ENCODE data around the gene CAPG.

The CAPG gene

DNA sequence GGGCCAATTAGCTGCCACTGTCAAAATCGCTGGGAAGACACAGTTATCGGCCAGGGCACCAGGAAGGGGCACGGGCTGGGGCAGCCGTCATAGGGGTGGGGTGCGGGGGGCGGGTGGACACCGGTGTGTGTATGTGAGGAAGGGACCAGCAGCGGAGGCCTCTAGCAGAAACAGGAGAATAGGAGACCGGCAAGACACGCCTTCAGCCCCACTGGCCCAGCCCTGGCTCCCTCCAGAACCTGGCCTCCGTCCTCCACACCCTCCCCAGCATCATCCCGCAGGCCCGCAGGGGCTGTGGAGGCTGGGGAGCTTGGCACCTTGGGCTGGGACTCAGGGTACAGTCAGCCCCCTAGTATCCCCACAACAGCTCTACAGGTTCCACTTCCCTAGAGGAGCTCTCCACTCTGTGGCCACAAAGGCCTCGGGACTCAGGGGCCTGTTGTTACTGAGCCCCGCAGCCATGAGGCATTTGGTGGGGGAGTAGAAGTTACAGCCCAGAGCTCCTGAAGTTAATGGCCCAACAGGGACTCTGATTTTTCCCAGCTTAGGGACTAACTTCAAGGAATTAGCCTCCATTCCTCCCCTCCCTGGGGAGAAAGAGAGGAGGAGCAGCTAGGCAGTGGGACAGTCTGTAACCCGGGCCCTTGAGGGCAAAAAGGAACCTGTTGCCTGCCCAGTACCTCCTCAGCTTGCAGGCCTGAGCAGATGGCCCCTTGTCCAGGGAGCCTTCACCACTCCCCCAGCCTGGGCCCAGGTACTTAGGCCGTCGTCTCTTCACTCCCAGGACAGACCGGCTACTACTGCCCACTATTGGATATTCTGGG, 28.2 kb upstream of the CAPG start:
- DNase-seq, result no peak

DNA sequence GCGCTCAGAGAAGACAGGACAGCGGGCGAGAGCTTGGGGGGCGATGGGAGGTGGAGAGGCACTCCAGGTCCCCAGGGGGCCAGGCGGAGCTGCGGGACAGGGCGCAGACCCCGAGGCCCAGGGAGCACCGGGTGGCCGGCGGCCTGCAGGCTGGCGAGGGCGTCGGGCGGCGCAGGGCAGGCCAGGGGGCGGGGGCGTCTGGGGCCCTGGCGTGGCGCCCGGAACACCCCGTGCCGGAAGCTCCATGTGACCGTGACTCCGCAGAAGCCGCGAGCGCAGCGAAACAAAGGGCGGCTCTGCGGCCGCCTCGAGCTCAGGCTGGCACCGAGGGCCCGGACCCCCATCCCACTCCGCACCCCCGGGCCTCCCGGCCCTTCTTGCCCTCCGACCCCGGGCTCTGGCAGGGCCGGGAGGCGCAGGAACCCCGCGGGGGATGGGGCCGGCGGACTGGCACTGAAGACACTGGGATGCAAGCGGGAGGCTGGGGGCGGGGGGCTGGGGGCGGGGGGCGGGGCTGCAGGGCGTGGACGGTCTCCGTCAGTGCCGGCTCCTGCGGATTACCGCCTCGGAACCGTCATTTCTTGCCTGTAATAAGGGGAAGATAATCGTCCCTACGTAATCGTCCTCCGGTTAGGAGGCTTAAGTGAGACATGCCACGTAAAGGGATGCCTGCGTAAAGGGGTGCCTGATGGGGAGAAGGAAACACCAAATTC, 27.5 kb upstream of the CAPG start:
- DNase-seq, result peak; percentile 91

DNA sequence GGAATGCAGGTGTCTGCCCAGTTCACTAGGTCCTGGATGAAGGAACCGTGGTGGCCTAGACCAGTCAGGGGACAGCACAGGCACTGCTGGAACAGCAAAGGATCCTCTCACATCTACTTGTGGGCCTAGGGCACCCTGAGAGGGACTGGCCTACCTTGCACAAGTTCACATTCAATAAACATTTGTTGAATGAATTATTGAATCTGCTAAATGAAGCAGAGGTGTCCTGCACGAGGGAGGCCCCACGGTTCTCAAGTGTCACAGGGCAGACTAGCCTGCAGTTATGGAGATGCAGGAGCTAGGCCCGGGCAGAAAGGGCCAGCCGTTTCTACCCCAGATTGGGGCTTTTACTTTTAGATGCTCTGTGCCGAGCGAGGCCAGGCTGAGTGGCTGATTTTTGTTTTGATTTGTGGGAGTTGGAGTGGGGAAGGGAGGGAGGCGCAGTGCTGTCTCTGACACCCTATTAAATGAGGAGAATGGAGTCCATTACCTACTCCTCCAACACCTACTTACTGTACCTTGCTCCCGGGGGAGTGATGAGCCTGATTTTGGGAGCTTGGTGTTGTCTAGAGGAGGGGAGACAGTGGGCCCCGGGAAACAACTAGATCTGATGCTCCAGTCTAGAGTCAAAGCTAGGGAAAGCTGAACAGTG, 26.8 kb upstream of the CAPG start:
- DNase-seq, result no peak

DNA sequence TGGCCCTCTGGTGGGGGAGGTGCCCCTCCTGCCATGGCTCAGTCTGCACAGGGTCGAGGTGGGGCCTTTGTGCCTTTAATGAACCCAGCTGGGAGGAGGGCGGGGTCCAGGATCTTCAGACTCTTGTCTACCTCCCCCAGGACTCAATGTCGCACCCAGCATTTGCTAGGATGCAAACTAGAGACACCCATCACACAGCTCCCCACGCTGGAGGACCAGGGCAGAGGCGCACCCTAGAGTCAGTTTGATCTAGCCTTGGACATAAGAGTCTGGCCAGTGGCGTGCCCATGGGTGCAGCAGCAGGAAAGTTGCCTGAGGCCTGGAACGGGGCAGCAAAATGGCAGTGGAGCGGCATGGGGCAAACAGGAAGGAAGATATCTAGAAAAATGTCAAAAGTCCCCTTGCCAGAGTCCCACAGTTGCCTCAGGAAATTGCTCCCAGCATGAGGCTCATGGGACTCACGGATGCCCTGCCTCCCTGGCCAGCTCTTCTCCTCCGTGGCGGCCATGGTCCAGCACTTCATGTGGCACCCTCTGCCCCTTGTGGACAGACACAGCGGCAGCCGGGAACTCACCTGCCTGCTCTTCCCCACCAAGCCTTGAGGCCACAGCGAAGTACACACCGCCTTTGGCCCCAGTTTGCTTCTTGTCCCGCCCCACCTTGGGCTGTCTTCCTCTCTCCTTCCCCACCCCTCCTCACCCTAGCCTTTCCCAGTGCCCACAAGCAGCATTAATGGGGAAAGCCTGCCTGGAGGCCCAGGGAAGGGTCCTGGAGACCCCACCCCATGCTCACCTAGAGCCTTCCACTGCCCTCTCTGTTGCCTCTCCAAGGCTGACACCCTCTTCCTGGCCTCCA, 26.0 kb upstream of the CAPG start:
- no peak for DNase-seq

DNA sequence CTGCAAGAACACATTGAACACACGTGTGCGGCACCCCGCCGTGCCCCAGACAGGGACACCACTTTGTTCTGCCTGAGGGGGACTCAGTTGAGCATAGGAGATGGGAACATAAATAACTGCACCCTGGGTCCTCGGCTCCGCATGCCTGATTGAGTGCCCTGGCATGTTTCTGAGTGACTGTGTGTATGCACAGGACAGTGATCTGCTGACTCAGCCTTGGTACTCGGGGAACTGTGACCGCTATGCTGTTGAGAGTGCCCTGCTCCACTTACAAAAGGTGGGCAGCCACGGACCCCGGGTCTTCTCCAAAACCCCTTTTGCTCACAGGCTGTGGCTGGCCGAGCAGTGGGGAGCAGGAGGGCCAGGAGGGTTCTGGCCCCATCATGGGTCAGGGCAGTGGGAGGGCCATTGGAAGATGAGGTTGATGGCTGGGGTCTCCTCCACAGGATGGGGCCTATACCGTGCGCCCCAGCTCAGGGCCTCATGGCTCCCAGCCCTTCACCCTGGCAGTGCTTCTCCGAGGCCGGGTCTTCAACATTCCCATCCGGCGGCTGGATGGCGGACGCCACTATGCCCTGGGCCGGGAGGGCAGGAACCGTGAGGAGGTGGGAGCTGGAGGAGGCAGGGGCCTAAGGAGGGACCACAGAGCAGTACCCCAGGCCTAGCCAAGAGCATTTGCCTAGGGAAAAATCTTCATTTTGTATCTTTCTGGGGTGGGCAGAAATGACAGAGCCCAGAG, 25.2 kb upstream of the CAPG start:
- DNase-seq, result no peak

DNA sequence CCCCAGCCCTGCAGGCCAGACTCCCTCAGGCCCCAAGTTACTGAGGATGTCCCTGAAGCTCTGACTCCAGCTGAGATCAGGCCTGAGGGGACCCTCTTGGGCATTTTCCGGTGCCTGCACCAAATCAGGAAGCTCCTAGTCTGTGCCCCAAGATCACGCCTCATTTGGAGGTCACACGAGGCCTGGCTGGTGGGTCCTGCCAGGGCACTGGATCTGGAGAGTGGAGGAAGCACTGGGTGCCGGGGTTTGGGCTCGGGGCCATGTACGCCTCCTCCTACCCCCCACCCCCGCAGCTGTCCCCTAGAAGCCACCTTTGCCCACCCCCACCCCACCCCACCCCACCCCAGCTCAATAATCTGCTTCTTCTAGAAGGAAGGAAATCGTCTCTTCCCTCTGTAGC, 24.5 kb upstream of the CAPG start:
- DNase-seq, result no peak

DNA sequence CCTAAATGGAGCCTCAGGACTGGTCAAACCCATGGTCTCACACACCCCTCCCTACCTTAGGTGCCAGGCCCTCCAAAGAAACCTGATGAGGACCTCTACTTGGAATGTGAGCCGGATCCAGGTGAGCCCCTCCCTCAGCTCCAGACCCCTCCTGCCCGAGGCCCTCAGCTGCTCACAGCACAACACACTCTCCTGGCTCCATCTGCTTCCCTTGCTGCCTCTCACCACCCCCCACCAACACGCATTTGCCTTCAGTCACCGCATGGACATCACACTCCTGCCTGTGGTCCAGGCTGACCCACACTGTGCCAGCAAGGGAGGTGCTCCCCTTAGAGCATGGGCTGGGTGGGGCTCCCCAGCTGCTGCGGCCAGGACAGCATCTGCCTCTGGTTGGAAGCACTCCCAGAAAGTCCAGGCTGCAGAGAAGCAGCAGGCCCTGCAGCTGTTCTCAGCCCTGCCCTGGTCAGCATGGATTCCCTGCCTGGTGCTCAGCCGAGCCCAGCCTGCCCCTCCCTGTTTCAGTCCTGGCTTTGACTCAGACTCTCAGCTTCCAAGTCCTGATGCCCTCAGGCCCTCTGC, 23.4 kb upstream of the CAPG start:
- no peak for DNase-seq

DNA sequence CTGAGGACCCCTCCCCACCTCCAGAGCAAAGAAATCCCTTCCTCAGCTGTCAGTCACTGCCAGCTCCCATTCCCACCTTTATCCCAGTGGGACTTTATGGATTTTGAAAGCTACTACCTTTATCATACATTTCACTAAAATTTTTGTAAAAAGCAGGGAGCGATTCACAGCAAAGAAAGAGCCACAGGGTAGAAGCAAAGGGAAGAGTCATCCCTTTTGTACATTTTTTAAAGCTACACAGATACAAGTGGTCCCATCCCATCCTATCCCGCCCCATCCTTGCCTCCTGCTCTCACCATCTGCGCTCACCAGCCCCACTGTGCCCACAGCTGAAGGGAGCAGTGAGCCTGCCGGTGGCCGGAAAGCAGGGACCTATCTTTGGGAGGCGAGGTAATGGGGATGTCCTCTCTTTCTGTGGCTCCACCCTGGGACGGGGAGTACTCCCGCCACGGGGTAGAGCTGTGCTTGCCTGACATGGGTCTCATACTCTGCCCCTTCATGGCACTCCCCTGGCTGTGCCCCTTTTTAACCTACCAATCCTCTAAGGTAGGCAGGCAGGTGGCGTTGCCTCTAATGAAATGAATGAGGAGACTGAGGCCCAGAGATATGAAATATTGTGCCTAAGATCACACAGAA, 21.5 kb upstream of the CAPG start:
- no peak for DNase-seq

DNA sequence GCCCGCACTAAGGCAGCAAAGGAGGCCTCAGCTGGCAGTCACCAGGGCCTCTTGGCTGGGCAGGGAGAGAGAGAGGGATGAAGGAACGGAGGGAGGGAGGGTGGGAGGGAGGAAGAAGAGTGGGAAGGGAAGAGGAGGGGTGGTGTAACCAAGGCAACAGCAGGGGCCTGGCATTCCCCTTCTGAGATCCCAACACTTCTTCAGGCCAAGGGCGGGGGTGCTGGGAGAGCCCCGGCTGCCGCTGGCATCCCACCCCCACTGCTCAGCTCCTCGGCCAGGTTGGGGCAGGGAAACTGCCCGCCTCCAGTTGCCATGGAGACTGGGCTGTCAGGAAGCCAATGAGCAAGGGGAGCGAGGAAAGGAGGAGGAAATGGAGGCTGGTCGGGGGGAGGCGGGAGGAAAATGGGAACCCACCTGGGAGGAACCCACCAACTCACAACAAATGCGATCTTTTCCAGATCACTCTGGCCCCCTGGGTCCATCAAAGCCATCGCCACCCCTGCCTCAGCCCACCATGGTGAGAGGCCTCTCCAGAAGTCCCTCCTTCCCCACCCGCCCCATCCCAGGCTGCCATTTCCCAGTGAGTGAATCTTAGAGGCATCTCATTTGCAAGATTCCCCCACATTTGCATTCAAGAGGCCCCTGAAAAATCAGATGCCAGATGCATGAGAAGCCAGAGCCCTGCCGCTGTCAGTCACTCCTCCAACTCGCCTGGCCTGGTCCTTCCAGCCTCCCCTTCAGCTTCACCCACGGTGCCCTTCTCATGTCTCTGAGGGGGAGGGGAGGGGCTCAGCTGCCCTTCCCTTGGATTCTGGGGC, 20.8 kb upstream of the CAPG start:
- DNase-seq, result no peak

DNA sequence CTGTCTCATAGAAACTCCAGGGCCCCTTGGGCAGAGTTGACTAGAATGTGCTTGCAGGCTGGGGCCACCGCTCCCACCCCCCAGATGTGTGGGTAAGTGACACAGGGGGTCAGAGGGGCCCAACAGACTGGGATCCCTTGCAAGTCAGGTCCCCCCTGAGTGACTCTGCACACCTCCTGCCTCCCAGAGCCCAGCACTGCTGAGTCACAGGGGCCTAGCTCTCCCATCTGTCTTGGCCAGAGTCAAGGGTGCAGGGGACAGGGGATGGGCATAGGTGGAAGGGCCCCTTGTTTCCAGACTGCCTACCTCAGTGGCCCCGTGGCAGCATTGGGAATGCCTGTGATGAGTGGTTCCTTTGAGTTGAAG, 19.7 kb upstream of the CAPG start:
- DNase-seq, result no peak

DNA sequence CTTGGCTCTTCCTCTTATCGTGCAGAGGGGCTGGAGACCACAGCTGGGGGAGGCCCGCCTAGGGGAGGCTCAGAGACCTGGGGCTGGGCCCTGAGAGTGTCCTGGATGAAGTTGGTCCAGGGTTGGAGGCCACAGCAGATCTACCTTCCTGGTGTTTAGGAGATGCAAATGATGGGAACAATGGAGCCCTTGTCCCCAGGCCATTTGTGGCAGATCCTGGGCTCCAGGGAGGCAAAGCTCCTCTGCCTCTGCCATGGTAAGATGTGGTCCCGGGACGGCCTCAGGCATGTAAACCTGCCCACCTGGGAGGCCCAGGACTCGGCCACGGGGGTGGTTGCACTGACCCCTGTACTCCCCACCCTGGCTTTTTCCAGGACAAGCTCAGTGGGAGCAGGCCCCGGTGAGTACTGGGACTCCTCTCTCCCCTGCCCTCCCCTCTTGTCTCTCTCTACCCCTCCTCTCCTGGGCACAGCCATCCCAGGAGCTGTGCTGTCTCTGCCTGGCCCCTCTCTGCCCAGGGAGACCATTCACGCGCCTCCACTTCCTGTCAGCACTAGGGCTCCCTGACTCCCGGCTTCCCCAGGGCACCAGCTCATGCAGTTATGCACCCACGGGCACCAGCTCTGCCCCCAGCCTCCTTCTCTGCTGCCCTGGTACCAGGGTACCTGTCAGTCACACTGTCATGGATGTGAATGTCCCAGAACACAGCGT, 19.2 kb upstream of the CAPG start:
- DNase-seq, result no peak

DNA sequence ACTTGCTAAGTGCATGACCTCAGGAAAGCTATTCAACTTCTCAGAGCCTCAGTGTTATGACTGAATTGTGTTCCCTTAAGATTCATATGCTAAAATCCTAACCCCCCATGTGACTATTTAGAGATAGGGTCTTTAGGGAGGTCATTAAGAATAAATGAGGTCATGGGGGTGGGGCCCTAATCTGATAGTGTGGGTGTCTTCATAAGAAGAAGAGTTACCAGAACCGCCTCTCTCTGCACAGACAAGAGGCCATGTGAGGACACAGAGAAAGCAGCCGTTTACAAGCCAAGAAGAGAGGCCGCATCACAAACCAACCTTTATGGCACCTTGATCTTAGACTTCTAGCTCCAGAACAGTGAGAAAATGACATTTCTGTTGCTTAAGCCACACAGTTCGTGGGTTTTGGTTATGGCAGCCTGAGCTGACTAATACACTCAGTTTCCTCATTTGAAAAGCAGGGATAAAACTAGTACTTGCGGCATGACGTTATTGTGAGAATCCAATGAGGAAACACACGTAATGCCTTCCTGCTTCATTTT, 18.2 kb upstream of the CAPG start:
- no peak for DNase-seq

DNA sequence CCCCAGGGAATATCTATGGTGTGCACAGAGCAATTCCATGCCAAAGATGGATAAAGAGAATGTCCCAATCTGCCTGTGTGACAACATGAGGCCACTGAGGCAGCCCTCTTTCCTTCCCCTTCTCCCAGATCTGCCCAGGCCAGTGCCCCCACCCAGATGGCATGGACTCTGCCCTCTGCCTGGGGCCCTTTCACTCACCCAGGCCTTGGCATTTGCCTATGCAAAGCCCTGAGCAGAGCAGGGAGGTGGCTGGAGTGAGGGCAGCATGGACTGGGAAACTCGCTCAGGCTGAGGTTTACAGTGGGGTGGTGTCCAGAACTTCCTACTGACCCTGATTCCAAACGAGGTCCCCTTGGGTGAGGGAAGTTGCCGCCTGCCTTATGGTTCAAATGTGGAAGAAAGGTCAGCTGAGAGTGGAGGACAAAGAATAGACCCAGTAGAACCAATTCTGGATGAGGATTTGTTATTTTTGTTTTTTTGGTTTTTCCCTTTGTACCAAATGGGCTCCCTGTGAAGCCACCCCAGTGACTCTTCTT, 17.2 kb upstream of the CAPG start:
- no peak for DNase-seq

DNA sequence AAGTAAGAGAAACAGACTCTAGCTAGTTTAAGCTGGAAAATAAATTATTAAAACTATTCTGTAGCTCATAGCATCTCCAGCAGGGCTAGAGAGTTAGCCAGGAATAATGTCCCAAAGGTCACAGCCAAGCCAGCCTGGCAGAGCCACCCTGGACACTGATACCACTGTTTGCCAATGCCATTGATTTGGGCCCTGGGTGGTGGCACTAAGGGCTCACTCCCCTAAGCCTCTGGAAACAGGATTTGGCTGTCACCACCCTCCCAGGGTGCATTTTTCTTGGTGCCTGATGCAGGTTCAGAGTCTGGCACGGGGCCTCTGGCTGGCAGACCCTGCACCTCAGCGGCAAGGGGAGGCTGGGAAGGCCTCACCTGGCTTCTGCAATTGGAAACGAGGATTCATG, 15.4 kb upstream of the CAPG start:
- DNase-seq, result no peak

DNA sequence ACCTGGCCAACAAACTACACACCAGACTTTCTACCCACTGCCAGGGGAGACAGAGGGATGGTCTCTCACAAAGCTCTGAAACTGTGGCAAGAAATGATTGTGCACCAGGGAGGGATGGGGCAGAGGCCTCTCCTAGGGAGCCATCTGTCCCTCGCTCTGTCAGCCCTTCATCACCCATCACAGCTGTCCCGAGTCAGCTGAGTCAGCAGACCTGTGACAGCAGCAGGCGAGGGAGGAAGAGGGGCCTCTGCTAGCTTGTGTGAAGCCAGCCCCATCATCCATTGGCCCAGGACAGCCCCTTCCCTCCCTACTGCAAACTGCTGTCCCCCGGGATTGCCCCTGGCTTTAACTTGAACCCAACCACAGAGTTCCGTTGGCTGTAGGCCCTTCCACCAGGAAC, 13.4 kb upstream of the CAPG start:
- DNase-seq, result no peak

DNA sequence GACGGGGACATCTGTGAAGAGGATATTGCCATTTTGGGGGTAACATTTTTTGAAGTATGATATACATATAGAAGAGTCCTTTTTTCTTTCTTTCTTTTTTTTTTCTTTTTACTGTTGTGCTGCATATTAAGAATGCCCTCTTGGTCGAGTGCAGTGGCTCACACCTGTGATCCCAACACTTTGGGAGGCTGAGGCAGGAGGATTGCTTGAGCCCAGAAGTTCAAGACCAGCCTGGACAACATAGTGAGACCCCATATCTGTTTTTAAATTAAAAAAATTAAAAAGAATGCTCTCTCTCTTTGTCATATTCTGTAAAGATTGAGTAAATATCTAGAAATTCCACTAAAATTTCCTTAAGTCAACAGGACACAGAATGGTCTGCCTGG, 11.9 kb upstream of the CAPG start:
- DNase-seq, result no peak

DNA sequence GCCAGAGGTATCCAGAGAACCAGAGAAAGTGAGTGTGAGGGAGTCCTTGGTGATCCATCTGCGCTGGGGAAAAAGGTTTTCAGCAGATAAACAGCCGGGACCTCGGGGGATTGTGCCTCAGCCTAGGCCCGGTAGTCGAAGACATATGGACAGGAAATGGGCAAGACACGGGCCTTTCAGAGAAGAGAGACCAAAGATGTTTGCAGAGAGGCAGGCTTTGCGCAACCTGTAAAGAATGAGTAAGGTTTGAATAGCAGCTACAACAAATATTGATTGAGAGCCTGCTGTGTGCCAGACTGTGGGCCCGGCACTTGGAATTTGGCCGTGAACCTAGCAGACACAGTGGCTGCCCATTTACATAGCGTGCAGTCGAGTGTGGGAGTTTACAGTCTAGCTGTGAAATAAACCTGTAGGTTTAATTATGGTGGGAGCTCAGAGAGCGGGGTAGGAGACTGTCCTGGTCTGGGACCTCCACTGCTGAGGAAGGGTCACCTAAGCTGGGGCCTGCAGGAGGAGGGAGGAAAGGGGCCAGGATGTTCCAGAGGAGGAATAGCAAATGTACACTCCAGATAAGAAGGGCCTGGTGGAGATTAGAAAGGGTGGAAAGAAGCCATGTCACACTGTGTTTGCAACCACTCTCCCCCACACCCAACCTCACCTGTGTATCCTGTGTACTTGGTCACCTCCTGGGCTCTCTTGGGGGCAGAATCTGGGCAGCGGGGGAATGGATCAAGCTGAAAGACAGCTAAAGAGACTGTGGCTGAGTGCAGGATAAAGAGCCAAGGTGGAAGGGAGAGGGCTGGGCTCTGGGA, 11.3 kb upstream of the CAPG start:
- DNase-seq, result no peak

DNA sequence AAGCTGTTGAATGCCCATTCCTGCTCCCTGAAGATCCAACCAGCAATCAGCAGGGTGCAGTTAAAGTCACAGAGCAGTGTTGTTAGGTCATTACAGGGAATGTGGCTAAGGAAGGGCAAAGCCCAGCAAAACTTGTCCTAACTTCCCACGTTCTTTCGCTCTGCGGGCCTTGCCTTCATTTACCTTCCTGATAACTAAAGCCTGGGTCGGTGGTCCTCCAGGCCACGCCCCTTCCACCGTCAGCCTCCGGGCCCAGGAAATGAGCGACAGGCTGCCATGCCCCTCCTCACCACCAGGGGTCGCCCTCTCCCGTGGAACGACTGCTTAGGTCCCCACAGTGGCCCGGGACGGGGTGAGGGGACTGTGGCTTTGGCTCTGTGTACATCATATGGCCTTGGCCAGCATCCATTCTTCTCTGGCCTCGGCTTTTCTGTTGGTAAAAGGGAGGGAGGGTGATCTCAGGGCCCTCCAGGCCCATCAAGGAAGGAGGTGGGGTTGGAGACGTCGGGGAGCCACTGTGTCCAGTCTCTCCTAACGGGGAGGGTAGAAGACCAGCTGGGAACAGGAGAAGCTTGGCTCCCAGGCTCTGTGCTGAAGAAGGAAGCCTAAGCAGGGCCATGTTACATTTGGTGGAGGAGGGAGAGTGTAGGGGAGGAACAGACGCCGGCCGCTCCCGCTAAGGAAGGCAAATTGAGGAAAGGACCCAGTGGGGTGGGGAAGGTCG, 10.5 kb upstream of the CAPG start:
- DNase-seq, result peak; percentile 97

All from activated effector memory CD4-positive, alpha-beta T cell treated with anti-CD3 and anti-CD28 coated beads, Interleukin-2, amount 50 U/mL, for 16 hours (primary cell).